ENCODE measurements around the gene SLC39A1.

Gene SLC39A1

DNA sequence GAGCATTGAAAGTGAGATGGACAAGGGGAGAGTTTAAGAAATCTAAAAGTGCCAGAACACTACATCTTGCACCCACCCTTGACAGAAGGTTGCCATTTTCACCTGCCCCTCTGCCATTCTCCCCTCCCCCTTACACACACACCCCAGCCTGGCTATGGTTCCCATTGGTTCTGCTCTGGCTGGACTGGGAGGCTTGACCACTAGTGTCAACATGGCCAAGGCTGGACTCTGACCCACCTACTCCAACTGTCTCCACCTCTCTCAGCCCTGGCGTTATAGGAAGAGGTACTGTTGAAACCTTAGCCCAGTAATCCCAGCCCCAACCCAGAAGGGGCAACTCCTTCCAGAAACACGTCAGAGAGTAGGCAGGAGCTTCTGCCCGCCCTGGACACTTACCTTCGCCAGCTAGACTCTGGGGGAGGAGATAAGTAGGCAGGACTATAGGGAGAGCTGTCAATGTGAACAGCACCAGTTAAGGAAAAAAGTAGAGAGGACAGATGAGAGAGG, 9.4 kb downstream of the SLC39A1 start:
- DNase-seq (ENCODE audit: low read depth in 3 of 3), result no peak

DNA sequence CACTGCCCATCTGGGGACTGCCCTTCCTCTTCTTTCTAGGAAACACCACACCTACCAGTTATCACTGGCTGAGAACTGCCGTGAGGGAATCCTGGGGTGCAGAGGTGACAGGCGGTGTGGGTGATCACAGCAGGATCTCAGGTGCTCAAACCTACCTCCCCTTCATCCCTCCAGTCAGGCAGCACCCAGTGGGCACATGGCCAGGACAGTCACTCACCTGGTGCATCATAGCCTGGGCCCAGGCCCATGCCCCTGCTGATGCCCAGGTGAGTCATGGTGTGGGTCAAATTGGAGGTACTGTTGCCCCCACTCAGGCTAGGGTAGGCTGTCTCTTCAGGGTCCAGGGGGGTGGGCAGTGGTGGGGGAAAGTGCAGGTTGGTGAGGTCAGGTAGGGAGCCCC, 11.5 kb downstream of the SLC39A1 start:
- no peak for DNase-seq (ENCODE audit: low read depth in 3 of 3)

DNA sequence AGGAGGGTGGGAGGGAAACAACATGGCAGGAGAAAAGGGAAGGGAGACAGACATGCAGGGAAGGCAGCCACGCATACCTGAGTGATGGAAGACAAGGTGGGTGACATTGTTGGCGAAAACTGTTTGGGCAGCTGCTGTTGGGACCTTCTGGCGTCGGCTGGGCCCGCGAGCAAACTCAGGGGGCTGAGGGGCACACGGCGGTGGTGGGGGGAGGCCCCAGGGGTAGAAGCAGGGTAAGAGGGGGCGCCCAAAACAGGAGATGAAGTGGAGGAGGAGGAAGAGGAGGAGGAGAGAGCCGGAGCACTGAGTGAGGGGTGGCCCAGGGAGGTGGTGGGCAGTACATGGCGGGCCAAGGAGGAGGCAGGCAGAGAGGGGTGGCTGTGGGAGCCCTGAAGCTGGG, 12.2 kb downstream of the SLC39A1 start:
- no peak for DNase-seq (ENCODE audit: low read depth in 3 of 3)

DNA sequence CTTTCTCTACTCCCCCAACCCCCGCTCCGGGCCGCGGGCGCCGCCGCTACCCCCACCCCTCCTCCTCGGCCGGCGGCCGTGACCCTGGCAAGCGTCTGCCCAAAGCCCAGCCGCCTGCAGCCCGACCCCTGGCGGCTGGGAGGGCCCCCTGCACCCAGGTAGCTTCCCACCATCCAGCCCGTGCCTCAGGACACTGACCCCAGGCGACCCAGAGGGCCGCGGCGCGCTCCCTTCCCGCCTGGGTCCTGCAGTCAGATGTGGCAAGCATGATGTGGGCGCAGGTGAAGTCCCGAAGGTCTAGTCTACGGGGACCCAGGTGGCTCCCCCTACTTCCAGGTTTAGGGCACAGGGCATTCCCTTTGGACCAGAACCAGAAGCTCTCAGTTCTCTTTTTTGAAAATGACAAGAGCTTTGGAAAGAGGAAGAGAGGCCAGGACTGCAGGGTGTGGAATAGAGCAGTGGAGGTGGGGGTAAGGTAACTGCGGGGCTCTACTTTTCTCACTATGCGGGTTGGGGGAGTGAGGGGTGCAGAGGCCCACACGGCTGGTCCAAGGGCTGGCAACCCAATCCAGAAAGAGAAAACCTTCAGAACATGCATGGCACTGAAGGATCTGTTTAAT, 16.6 kb downstream of the SLC39A1 start, which contains the start of gene DENND4B:
Gene DENND4B, minus strand, starts transcription at position 97 of the 620 bp plus-strand sequence. CDS start 2,344 bp downstream, outside the sequence.
- DNase-seq (ENCODE audit: low read depth in 3 of 3), result peak; percentile 59 to 62 (median 62)

DNA sequence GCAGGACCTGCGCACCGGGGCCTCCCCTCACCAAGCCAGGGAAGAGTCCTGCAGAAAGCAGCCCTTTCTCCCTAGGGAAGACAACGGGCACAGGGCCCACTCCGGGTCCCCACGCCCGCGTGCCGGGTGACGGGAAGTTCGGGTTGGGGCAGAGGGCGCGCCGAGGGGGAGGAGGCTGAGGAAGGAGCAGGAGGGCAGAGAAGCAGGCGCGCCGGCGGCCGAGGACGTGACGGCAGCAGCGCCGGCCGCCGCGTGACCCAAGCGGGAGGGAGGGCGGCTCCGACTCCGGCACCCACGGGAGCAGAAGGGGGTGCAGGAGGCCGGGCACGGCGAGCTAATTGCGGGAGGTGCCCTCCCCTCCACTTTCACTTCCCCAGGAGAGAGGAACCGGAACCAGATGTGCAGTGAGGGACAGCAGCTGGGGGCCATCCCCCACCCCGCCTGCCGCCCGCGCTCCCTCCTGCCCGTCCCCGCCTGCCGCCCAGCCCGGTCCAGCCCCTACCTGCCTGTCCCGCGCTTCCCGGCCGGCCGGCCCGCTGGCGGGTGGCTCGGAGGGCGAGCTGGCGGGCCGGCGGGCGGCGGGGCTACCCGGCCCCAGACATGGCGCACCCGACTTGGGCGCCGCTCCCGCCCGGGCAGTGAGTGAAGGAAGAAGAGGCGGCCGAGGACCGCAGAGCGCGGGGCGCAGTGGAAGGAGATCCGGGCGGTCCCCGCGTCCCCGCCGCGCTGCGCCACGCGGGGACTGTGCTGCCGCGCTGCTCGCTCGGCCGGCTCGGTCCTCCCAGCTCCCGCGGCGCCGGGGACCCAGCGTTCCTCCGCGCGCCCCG, 17.3 kb downstream of the SLC39A1 start:
- DNase-seq (ENCODE audit: low read depth in 3 of 3), result peak; percentile 37 to 48 (median 47)

DNA sequence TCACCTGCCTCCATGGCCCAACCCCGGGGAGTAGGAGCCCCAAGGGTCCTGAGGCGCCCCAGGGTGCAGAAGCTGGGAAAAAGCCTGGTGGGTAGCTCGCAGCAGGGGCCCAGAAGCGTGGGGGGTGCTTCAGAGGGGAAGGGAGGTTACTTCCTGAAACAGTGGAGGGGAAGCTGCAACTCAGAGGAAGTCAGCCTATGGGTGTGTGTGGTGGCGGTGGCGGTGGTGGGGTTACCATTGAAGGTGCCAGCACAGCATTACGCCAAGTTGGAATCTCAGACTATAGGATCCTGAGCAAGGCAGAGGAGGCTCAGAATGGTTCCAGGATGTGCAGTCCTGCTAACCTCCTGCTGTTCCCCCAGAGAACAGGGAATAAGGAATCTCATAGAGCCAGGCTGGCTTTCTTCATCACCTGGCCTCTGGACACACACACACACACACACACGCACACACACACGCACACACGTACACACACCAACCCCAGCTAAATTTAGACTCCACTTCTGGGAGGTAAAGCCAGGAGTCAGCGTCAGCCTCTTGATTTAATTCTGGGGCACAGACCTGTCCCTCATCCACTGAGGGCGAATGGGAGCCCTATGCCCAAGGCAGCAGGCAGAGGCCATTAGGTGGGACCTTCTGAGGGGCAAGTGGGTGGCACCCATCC, 18.1 kb downstream of the SLC39A1 start:
- peak; percentile 43 to 55 (median 51) for DNase-seq (ENCODE audit: low read depth in 3 of 3)

DNA sequence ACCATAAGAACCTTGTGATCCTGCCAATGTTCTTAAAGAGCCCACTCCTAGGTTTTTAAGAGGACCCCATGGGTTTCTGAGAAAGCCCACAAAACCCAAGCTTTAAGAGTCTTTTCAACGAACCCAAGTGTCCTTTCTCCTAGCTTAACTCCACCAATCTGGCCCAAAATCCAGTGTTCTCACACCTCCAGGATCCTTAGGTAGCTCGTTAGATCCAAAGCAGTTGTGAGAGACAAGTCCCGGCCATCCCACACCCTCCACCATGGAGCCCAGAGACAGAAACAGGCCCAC, 18.6 kb downstream of the SLC39A1 start:
- DNase-seq (ENCODE audit: low read depth in 3 of 3), result no peak

DNA sequence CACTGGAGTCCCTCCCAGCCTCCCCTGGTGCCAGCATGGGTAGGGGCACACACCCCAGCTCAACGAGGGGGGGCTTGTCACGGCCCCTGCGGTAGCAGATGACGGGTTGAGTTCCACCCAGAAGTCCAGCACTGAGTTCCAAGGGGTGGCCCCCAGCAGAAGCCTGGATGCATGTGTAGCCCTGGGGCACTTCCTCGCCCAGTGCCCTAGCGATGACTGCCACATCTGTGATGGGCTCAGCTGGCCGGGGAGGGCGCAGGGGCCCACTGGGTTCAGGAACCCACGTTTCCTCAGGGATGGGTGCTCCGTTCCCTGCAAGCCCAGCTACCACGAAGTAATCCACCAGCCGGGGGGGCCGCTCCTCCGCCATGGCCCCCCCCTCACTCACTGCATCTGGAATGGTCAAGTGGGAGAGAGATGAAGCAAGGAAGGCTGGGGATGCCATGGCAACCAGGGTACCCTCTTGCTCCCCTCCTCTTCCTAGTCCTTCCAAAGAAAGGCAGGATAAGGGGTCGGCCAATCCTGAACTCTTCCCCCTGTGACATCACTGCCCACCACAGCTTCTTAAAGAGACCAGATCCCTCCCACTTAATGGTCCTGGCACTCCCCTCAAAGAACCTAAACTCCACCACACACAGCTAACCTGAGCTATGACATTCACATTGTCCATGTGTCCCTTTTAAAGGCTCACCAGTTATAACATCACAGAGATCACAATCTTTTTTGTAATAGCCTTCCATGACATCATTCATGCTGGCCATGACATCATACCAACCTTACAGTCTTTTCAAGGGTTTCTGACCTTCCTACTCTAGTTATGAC, 19.1 kb downstream of the SLC39A1 start:
- no peak for DNase-seq (ENCODE audit: low read depth in 3 of 3)

DNA sequence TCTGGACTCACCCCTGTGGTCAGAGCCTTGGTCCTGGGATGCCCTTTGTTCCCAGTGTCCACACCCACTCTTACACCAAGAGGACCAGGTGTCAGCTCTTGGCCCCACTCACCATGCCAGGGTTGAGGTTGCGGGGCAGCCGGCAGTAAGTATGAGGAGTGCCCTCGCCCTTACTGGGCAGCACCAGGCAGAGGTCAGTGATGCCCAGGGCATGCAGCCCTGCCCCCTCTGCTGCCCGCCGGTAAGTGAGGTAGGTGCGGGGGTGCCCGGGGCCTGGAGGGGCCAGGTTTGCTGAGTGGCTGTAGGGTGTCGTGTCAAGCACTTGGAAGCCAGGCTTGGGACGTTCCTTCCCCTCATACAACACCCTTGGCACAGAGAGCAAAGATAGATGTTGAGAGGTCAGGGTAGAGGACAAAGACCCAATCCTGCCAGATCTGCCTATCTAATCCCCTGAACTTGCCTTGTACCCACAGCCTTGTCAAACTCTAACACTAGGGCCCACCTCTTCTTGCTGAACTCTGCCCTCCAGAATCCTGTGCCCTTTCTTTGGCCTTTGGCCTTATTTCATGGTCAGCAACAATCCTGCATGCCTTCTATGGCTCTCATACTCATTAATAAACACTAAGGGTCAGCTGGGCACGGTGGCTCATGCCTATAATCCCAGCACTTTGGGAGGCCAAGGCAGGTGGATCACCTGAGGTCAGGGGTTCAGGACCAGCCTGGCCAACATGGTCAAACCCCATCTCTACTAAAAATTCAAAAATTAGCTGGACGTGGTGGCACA, 20.4 kb downstream of the SLC39A1 start:
- DNase-seq (ENCODE audit: low read depth in 3 of 3), result no peak

DNA sequence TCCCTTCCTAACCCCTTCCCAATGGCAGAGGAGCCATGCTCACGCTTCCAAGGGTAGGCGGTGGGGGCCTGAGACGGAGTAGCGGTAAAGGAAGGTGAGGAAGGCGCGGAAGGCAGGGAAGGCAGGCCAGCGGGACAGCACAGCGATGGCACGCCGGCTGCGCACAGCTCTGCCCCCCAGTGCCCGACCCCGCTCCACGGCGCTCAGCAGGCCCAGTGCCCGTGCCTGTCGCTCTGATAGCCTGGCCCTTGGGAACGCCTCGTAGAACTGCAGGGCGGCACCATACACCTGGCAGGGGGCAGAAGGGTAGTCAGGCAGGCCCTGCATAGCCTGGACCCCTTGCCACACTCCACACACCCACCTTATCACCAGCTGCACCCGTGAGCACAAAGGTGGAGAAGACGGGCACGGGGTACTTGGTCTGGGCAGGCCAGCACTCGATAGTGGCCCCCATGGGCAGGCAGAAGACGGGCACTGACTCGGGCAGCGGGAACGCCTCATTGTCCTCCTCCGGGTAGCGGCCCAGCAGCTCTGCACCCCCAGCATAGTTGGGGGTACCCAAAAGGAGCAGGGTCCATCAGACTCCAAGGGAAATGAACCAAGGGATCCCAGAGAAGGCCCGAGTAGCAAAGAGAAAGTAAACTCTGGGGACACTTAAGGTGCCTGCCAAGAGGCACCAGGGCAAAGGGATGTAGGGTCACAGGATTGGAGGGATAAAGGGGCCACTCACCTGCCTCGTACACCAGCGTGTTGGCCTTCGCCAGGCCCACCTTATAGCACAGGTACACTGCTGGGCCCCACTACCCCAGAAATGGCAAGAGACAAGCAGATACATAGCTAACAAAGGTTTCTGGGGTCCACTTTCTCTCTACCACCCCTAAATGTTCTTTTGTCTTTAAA, 21.3 kb downstream of the SLC39A1 start:
- DNase-seq (ENCODE audit: low read depth in 3 of 3), result no peak

DNA sequence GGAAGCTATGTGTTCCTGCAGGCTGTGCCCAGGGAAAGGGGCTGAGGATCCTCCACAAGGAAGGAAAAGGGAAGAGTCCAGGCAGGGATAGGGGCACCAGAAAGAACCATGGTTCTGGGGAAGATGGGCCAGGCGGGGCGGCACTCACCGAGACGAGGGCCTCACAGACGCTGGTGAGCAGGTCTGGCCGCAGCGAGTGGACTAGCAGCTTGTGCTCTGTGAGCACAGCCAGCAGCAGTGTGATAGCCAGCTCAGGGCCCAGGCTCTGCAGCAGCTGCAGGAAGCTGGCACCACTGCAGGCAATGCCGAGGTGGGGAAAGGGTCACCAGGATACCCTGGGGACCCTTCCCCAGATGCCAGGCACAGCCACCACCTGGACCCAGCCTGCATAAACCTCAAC, 22.6 kb downstream of the SLC39A1 start:
- no peak for DNase-seq (ENCODE audit: low read depth in 3 of 3)

DNA sequence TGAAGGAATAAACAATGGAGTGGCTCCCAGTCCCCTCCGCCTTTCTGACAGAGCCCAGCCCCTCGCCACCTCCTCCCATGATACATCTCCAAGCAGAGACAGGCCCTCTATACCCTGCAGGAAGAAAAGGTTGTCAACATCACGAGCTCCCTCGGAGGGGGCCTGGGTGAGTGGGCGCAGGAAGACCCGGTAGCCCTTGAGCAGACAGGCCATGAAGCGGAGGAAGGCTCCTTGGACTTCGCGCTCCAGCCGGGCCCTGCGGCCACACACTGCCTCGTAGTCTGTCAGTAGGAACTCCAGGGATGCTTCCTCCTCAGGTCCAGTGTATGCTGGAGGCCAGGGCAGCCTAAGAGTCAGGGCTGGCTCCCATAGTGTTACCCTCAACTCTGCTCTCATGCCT, 23.9 kb downstream of the SLC39A1 start:
- no peak for DNase-seq (ENCODE audit: low read depth in 3 of 3)

DNA sequence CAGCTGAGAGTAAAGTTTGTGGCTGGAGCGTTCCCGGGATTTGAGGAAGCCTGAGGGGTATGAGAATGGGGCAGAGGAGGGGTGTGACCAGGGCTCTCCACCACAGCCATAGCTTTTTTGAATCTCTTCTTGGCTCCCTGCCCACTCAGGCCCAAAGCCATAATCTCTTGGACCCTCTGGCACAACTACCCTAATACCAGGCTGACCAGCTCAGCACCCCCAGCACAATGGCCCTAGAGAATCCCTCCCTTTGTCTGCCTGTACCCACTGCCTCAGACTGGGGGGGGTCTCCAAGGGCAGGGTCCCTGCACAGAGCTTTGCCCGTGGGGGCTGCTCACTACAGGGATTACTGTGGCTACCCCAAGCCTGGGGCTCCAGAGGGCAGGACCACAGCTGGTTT, 24.3 kb downstream of the SLC39A1 start:
- no peak for DNase-seq (ENCODE audit: low read depth in 3 of 3)

DNA sequence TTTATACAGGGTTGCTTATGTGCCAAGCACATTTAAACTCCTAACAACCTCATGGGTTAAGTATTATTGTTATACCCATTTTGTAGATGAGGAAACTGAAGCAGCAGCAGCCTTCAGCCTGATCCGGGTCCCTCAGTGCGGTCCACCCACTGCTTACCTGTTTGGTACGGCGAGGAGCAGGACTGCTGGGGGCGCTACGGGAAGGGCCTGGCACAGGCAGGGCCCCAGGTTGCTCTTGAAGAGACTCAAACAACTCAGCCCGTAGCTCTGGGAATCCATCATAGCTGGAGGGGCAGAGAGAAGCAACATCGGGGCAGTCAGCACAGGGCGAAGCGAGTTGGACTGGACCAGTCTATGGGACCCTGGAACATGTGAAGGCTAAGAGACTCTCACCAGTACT, 26.0 kb downstream of the SLC39A1 start:
- no peak for DNase-seq (ENCODE audit: low read depth in 3 of 3)

DNA sequence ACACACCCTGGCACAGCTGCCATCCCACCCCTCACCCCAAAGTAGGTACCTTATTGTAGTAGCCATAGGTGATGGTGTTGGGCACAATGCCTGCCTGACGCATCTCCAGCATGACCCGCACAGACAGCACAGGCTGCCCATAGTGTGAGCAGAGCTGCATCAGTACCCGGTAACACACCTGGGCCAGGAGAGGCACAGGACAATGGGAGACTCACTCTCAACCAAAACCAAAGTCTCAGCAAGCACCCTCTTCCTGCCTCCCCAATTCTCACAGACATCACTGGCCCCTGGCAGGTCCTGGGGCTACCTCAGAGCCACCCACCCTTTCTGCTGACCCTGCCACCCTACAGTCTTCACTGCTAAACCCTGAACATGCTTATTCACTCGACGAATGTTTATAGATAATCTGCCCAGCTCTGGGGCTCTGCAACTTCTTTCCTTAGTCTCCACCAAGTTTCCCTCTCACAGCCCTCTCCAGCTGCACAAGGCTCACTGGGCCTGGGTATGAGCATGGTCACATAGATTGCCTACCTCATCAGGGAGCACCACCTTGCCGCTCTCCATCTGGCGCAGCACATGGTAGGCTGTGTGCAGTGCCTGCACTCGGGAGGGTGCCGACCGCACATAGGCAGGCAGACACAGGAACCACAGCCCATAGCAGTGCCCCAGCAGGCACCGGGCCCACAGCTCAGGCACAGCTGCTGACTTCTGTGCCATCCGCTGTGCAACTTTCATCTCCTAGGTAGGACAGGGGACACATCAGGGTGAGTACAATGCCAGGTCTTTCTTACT, 27.1 kb downstream of the SLC39A1 start:
- DNase-seq (ENCODE audit: low read depth in 3 of 3), result no peak

DNA sequence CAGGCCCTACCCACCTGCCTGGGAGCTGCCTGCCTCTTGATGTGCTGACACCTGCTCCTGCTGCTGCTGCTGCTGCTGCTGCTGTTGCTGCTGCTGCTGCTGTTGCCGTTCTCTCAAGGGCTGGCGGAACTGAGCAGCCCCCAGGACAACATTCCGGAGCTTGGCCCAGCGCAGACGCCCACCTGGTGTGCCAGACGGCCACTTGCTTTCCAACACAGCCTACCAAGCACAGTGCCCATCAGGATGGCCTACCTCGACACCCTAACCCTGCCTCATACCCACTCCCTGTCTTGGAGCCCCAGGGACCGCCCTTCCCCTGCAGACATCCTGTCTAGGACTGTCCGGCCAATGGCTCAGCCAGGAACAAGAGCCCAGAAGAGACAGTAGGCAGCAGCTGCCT, 28.6 kb downstream of the SLC39A1 start:
- DNase-seq (ENCODE audit: low read depth in 3 of 3), result no peak

DNA sequence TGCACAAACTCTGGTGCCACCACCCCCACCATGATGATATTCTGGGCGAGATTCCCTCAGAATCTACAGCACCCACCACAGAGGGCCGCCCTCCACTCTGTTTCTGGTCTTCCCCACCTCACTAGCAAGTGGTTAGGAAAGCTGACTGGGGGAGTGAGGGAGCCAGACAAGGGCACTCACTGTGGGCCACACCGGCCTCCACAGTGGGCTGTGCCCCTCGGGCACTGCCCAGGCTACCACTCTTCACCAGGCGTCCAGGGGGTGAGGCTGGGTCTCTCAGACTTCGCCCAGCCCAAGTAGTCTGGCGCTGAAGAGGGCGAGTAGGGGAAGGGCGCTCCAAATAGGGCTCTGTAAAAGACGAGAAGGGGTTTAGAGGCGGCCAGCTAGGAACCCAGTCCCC, 29.4 kb downstream of the SLC39A1 start:
- DNase-seq (ENCODE audit: low read depth in 3 of 3), result no peak

DNA sequence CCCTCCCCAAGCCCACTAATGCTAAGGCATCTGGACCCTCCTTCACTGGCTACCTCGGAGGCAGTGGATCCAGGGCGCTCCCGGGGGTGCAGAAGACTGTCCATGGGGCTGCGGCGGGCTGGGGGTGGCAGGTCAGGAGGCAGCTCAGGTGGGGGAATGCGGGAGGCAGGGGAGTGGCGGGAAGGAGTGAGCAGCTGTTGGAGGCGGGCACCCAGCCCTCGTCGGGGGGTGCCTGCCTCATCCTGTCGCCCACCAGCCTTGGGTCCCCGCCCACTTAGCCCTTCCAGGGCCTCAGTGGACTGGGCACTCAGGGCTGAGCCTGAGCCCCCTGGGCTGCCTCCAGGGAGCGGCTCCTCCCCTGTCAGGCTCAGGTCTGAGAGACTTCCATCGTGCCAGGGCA, 29.9 kb downstream of the SLC39A1 start:
- DNase-seq (ENCODE audit: low read depth in 3 of 3), result no peak
